GM19452 (cell line): Measurements from ENCODE around the gene FAM3C.
A peak's percentile ranks its signal among the peaks of the same experiment; 100 is the strongest.
"Not testable (repeated sequence)": the region's sequence is repeated elsewhere in the genome, so short reads cannot be mapped to it uniquely, and the experiment has no call there.

Source experiments
- ATAC-seq: cut with Tn5 transposase; IDR thresholded peaks from one replicate; pipeline ENCODE4 v1.9.1; 2021; ENCODE audit not compliant: unreplicated experiment

The FAM3C gene, protein sequence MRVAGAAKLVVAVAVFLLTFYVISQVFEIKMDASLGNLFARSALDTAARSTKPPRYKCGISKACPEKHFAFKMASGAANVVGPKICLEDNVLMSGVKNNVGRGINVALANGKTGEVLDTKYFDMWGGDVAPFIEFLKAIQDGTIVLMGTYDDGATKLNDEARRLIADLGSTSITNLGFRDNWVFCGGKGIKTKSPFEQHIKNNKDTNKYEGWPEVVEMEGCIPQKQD

DNA sequence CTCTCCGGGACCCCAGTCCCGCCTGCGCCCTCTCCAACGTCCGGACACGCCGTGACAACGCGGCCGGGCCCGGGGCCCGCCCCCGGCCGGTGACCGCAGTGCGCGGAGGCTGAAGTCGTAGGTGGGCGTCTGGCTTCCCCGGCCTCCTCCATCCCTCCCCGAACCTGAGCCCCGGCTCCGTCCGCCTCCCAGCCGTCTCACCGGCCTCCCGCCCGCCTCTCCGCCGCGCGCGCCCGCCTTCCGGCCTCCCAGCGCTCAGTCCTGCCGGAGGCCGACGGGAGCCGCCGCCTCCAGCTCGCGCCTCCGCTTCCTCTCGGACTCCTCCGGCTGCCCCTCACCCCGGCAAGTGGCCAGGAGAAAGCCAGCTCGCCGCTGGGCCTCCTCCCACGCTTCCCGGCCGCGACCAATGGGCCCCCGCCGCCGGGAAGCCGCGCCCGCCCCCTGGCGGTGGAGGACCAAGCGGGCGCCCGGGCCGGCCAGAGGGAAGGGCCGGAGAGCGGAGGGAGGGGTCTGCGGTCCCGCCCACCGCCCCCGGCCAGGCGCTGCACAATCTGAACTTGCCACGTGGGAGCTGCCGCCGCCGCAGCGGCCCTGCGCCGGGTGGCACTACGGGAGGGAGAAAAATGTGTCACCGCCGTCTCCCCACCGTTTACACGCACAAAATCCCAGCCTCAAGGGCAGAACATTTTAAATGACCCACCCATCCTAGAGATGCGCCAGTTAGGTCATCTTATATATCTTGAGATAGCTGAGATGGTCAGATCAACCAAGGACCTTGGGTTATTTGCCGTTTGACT lies at the start of gene FAM3C:
FAM3C (minus strand) TSS at position 348 of the 797 bp plus-strand sequence. CDS start 13,339 bp downstream, outside the sequence.
- peak; percentile 81 for ATAC-seq

DNA sequence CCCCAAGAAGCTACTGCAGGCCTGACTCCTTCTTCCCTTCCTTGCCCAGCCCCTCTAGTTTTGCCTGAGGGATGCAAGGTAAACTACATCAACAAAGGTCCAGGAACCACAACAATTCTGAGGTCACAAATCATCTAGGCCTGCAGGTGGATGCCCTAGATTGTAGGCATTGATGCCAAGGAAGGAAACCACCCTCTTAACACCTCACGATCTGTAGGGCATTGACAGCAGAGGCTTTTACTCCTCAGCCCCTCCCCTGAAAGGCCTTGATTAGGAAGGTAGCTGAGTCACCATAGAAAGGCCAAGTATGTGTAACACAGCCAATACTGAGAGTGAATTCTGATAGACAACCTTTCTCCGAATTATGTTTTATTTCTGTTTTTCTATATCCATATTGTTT lies 46.7 kb upstream of the FAM3C start:
- no peak for ATAC-seq

DNA sequence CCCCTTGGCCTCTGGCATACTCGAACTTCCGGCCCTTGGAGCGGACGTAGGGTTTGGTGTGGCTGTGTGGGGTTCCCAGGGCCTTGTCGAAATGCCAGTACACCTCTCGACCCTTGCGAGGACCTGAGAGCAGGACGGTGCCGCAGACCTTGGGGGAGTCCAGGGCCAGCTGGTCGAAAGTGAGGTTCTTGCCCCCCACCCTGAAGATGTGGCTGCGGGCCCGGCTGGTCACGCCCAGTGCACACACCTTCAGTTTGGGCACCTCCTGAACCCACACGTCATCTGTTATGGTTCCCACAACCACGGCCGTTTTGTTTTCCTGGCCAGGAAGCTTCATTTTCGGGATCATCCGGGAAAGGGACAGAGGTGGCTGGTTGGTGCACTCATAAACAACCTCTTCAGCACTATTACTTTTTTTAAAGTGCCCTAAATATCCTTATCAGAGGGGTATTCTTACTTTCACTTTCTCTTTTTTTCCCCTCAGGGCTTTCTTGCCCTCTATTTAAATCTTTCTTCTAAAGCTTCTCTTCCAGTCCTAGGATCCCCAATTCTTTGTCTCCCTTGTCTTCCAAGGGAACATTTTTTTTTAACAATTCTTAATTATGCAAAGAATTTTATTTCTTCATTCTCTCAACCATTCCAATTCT lies 44.9 kb upstream of the FAM3C start:
- no peak for ATAC-seq

DNA sequence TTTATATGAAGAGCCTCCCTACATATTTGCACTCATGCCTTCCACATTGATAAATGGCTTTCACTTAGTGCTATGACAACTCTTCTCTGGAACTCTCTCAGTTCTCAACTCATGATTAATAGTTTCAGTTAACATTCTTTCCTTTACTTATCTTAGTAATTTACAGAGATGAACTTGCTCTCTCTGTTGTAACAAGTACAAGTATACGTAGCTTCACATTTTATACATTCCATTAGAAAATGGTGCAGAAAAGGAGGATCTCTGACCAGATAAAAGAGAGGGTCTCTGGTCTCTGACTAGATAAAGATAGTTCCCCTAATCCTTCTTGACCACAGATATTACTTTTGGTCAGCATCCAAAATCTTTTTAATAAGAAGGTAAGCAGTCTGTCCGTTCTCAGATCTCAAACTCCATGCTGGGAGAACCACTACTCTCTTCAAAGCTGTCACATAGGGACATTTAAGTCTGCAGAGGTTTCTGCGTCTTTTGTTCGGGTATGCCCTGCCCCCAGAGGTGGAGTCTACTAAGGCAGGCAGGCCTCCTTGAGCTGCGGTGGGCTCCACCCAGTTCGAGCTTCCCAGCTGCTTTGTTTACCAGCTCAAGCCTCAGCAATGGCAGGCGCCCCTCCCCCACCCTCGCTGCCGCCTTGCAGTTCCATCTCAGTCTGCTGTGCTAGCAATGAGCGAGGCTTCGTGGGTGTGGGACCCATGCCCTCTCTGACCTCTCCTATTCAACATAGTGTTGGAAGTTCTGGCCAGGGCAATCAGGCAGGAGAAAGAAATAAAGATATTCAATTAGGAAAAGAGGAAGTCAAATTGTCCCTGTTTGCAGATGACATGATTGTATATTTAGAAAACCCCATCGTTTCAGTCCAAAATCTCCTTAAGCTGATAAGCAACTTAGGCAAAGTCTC lies 42.2 kb upstream of the FAM3C start:
- ATAC-seq: peak; percentile 45

DNA sequence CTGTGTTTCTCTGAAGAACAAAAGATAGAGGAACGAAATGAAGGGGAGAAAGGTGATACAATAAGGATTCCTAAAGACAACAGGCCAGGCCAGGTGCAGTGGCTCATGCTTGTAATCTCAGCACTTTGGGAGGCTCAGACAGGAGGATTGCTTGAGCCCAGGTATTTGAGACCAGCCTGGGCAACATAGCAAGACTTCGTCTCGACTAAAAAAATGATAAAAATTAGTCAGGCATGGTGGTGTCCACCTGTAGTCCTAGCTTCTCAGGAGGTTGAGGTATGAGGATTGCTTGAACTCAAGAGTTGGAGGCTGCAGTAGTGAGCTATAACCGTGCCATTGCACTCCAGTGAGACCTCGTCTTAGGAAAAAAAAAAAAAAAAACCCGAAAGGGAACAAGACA lies 41.4 kb upstream of the FAM3C start:
- ATAC-seq: no peak

DNA sequence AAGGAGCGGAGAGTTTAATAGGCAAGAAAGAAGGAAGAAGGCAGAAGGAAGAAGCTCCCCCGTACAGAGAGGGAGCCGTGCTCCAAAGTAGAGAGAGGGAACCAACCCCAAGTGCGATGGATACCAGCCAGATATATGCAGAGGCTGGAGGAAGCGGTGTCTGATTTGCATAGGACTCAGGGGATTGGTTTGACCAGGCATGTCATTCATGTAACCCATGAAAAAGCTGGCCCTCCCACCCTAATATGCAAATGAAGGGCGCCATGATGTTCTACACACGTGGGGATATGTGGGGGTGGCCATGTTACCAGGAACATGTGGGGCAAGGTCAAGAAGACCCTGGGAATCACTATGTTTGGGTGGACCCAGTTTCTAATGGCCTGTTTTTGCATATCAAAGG lies 40.6 kb upstream of the FAM3C start:
- ATAC-seq: no peak

GRCh38 chr7:121436136-121436535 lies 40.0 kb upstream of the FAM3C start:
- no peak for ATAC-seq

GRCh38 chr7:121433775-121434174 lies 37.7 kb upstream of the FAM3C start:
- ATAC-seq: peak; percentile 52

DNA sequence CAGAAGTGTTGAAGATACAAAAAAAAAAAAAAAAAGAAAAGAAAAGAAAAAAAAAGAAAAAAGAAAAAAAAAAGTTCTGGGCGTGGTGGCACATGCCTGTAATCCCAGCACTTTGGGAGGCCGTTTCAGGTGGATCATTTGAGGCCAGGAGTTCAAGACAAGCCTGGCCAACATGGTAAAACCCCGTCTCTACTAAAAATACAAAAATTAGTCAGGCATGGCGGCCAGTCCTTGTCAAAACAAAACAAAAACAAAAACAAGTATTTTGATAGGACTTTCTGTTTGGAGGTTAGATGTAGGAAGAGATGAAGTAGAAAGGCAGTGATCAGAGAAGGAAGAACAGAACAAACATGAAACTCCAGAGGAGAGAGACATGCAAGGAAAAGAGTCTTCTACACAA lies 36.4 kb upstream of the FAM3C start:
- peak; percentile 55 for ATAC-seq

DNA sequence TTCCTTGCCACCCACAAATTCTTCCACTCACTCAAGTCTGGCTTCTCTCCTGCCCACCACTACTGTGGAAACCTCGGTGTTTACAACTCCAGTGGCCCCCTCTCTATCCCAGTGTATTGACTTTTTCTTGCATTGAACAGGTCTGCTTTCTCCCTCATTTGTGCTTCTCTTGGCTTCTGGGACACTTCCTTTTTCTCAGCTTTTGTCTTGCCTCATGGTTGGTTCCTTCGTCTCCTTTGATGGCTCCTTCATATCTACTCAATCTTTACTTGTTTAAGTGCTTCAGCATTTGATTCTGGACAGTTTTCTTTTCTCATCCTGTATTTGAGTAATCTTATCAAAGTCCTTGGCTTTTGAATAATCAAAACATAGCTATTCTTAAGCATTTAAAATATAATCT lies 35.9 kb upstream of the FAM3C start:
- ATAC-seq: no peak

GRCh38 chr7:121431389-121431995 lies 35.4 kb upstream of the FAM3C start:
- ATAC-seq: no peak

DNA sequence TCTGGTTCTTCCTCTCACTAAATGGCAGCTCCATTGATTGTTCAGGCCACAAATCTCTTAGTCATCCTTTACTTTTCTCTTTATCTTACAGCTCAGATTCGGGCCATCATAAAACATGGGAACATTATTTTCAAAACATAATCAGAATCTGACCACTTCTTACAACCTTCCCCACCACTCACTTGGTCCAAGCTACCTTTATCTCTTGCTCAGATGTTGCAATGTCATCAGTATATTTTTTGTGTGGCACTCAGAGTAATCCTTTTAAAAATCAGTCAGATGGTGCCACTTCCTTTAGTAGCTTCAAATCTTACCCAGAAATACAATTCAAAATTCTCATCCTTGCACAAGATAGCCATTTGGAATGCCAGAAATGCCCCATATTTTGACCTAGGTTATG lies 34.5 kb upstream of the FAM3C start:
- ATAC-seq: no peak

DNA sequence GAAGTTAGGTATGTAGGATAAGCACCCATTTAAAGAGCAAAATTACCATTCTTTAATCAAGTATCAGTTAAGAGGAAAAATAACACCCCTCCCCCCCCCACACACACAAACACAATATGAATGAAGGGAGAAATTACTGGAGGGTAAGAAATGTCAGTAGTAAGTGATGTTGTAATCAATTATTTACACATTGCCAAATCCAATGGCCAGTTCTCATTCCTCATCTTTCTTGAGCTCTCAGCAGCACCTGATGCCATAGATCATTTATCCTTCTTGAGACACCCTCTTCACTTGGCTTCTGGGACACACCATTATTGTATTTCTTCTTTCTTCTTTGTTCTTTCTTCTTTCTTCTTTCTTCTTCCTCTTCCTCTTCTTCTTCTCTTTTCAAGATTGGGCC lies 33.7 kb upstream of the FAM3C start:
- no peak for ATAC-seq

DNA sequence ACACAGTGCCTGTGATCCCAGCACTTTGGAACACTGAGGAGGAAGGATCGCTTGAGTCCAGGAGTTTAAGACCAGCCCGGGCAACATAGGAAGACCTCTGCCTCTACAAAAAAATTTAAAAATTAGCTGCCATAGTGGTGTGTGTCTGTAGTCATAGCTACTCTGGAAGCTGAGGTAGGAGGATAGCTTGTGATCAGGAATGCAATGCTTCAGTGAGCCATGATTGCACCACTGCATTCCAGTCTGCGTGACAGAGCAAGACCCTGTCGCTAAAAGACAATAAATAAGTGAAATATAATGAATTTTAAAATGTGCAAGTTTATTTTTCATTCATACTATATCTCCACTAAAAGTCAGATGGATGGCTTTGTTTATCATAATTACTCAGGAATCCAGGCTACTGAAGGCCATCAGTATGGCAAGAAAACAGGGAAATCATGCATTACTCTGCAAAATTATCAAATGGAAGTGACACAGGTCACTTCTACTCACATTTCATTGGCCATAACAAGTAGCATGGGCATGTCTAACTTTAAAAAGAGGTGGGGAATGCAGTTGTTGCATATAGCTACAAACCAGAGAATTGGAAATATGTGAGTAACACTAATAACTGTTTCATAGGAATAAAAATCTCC lies 32.9 kb upstream of the FAM3C start:
- ATAC-seq: no peak

DNA sequence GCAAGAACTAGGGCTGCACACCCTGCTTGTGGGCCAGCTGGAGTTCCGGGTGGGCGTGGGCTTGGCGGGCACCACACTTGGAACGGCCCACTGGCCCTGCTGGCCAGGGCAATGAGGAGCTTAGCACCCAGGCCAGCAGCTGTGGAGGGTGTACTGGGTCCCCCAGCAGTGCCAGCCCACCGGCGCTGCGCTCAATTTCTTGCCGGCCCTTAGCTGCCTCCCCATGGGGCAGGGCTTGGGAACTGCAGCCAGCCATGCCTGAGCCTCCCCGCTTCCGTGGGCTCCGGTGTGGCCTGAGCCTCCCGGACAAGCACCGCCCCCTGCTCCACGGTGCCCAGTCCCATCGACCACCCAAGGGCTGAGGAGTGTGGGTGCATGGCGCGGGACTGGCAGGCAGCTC lies 25.6 kb upstream of the FAM3C start:
- ATAC-seq: not testable (repeated sequence)

- ATAC-seq: no peak
These were observed 24.9 kb upstream of the FAM3C start for GRCh38 chr7:121420976-121421375.

DNA sequence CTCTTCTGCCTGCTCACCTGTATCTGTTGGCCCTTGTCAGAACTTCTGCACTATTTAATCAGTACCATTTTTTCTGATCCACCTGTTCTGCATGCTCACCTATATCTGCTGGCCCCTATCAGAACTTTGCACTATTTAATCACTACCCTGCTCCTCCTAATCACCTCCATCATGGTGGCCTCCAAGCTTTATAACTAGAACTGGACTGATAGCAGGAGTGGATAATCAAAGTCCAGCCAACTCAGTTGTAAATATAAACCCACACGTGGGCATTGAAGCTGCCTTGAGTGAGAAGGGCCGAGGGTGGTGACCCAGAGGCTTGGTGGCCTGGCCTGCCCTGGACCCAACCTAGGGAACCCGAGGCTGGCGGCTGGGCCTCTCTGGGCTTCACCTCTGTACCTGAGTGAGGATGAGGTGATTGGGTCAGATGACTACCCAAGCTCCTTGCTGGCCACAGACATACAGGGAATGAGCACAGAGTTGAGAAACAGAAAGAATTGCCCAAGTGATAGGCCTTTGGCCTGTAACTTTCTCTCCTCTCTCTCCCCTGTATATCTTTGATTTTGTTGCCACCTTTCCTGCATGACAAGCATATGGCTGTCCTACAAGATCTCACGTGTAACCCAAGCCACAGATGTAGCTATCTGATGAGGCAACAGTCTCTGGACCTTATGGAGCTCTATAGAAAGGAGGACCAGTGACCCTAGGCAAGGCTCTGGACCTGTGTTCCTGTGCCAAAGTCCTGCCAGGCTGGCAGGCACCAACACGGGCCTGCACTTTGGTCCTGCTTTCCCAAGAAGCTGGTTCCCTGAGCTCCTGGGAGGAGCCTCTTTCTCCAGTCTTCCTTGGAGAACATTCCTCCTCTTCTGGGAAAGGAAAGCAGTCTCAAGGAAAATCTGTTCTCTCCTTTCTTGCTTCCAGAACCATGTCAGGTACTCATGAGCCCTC lies 23.4 kb upstream of the FAM3C start:
- ATAC-seq: no peak

DNA sequence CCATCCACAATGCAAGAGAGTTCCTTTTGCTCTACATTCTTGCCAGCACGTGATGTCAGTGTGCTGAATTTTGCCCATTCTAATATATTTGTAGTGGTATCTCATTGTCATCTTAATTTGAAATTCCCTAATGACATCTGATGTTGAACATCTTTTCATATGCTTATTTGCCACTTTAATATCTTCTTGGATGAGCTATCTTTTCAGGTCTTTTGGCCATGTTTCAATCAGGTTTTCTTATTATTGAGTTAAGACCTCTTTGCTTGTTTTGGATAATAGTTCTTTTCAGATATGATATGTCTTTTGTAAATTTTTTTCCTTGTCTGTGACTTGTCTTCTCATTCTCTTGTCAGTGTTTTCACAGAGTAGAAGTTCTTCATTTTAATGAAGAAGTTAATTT lies 20.4 kb upstream of the FAM3C start:
- ATAC-seq: no peak

DNA sequence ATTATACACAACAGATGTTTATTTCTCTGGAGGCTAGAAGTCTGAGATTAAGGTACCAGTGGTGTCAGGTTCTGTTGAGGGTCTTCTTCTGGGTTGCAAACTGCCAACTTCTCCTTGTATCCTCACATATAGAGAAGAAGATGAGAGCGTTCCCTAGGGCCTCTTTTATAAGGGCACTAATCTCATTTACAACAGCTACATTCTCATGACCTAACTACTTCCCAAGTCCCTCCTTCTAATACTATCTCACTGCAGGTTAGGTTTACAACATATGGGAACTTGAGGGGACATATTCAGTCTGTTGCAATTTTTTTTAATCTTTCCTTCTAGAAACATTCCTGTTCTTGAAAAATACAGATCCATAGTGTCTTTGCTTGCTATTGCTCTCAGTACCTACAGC lies 18.3 kb upstream of the FAM3C start:
- no peak for ATAC-seq
